ENCODE data around the gene IFIT2.
"Not testable (repeated sequence)": the region's sequence is repeated elsewhere in the genome, so short reads cannot be mapped to it uniquely, and the experiment has no call there.

Gene IFIT2

DNA sequence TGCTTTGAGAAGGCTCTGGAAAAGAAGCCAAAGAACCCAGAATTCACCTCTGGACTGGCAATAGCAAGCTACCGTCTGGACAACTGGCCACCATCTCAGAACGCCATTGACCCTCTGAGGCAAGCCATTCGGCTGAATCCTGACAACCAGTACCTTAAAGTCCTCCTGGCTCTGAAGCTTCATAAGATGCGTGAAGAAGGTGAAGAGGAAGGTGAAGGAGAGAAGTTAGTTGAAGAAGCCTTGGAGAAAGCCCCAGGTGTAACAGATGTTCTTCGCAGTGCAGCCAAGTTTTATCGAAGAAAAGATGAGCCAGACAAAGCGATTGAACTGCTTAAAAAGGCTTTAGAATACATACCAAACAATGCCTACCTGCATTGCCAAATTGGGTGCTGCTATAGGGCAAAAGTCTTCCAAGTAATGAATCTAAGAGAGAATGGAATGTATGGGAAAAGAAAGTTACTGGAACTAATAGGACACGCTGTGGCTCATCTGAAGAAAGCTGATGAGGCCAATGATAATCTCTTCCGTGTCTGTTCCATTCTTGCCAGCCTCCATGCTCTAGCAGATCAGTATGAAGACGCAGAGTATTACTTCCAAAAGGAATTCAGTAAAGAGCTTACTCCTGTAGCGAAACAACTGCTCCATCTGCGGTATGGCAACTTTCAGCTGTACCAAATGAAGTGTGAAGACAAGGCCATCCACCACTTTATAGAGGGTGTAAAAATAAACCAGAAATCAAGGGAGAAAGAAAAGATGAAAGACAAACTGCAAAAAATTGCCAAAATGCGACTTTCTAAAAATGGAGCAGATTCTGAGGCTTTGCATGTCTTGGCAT is 4.8 kb downstream of the IFIT2 start:
- in situ Hi-C loops (cut with MboI; ENCODE audit: low sequenced_read_pairs) = no loop called here

DNA sequence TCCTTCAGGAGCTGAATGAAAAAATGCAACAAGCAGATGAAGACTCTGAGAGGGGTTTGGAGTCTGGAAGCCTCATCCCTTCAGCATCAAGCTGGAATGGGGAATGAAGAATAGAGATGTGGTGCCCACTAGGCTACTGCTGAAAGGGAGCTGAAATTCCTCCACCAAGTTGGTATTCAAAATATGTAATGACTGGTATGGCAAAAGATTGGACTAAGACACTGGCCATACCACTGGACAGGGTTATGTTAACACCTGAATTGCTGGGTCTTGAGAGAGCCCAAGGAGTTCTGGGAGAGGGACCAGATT is 5.4 kb downstream of the IFIT2 start:
- in situ Hi-C loops (cut with MboI; ENCODE audit: low sequenced_read_pairs) = no loop called here

- in situ Hi-C loops (cut with MboI; ENCODE audit: low sequenced_read_pairs) = no loop called here
Measured at GRCh38 chr10:89308266-89308665, 6.4 kb downstream of the IFIT2 start.

GRCh38 chr10:89308736-89309135 is 6.9 kb downstream of the IFIT2 start:
- in situ Hi-C loops (cut with MboI; ENCODE audit: low sequenced_read_pairs) = no loop called here

- in situ Hi-C loops (cut with MboI; ENCODE audit: low sequenced_read_pairs) = no loop called here
Measured at GRCh38 chr10:89309156-89310055, 7.6 kb downstream of the IFIT2 start.

DNA sequence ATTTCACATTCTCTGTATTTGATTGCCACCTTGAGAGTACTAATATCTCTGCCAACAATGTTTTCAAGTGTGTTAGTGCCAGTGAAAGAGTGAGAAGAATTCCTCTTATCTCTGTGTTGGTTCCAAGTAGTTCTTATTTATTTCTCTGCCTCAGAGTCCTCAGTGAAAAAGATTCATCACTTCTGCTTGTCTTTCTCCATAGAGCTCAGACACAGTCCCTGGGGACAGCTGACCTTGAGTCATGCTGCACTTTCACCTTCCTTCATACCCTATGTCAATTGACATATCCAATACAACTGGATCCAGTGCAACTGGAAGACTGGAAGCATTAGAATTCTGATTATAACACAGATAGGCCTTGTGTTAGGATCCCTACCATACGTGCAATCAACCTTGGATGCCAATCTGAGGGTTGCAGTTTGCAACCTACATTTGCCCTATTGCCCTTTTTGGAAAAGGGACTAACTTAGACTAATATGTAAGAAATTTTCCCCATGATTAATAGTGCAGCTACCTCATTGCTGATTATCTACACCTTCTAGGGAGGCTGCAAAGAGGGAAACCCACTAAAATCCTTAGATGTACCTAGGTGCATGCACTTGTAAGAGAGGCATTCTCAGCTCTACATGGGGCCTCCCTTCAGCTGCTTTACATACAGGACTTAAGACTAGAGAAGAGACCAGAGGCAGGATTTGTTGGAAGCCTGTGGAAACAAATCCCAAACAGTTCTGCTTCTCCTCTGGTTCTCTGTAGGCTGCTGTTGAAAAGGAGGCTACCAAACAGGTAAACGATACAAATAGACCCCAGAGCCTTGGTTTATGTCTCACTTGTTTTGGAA is 8.4 kb downstream of the IFIT2 start:
- in situ Hi-C loops (cut with MboI; ENCODE audit: low sequenced_read_pairs) = no loop called here

GRCh38 chr10:89312973-89313372 is 11.1 kb downstream of the IFIT2 start:
- in situ Hi-C loops (cut with MboI; ENCODE audit: low sequenced_read_pairs) = no loop called here

GRCh38 chr10:89314676-89315075 is 12.8 kb downstream of the IFIT2 start:
- in situ Hi-C loops (cut with MboI; ENCODE audit: low sequenced_read_pairs) = no loop called here

DNA sequence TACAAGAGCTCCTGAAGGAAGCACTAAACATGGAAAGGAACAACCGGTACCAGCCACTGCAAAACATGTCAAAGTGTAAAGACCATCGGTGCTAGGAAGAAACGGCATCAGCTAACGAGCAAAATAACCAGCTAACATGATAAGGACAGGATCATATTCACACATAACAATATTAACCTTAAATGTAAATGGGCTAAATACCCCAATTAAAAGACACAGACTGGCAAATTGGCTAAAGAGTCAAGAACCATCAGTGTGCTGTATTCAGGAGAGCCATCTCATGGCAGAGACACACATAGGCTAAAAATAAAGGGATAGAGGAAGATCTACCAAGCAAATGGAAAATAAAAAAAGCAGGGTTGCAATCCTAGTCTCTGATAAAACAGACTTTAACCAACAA is 16.2 kb downstream of the IFIT2 start:
- in situ Hi-C loops (cut with MboI; ENCODE audit: low sequenced_read_pairs) = not testable (repeated sequence)

DNA sequence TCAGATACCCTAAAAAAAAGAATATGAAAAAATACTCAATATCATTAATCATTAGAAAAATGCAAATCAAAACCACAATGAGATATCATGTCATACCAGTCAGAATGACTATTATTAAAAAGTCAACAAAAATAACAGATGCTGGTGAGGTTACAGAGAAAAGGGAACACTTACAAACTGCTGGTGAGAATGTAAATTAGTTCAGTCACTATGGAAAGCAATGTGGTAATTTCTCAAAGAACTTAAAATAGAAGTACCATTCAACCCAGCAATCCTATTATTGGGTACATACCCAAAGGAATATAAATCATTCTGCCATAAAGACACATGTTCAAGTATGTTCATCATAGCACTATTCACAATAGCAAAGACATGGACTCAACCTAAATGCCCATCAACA is 23.2 kb downstream of the IFIT2 start:
- in situ Hi-C loops (cut with MboI; ENCODE audit: low sequenced_read_pairs) = not testable (repeated sequence)

- in situ Hi-C loops (cut with MboI; ENCODE audit: low sequenced_read_pairs) = not testable (repeated sequence)
Measured at GRCh38 chr10:89325856-89326255, 24.0 kb downstream of the IFIT2 start.

GRCh38 chr10:89327803-89328441 is 26.1 kb downstream of the IFIT2 start, which contains the start of gene IFIT3:
TSS of gene IFIT3 (plus strand) at chr10:89327997. CDS start at chr10:89328074, 77 bp downstream.
- in situ Hi-C loops (cut with MboI; ENCODE audit: low sequenced_read_pairs) = no loop called here

DNA sequence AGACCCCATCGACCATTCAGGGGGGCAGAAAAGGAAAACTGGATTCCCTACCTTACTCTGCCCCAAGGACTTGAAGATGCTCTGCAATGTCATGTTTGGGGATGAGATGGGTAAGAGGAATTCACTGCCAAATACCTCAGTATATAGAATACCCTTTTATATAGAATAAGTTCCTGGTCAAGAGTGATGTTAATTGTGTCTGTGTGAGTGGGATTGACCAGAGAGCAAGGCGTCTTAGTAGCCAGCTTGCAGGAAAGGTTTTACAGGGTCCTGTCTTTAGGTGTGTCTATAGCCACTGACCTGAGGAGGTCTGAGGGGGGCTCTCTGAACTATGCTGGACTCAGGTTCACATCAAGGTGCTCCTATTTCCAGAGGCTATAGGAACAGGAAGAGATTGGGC is 27.3 kb downstream of the IFIT2 start:
- in situ Hi-C loops (cut with MboI; ENCODE audit: low sequenced_read_pairs) = no loop called here

GRCh38 chr10:89330014-89330413 is 28.2 kb downstream of the IFIT2 start:
- in situ Hi-C loops (cut with MboI; ENCODE audit: low sequenced_read_pairs) = not testable (repeated sequence)

- in situ Hi-C loops (cut with MboI; ENCODE audit: low sequenced_read_pairs) = no loop called here
Measured at GRCh38 chr10:89330537-89331212, 28.8 kb downstream of the IFIT2 start.

DNA sequence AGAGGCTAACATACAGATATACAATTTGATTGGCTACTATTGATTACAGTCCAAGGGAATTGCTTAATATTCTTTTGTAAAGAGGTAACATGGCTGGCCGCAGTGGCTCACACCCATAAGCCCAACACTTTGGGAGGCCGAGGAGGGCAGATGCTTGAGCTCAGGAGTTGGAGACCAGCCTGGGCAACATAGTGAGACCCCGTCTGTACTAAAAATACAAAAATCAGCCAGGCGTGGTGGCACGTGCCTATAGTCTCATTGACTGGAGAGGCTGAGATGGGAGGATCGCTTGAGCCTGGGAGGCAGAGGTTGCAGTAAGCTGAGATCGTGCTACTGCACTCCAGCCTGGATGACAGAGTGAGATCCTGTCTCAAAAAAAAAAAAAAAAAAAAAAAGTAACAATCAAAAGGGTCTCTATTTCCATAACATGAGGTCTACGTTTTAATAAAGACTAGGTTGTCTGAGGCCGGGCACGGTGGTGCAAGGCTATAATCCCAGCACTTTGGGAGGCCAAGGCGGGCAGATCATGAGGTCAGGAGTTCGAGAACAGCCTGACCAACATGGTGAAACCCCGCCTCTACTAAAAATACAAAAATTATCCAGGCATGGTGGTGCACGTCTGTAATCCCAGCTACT is 29.8 kb downstream of the IFIT2 start:
- in situ Hi-C loops (cut with MboI; ENCODE audit: low sequenced_read_pairs) = not testable (repeated sequence)

DNA sequence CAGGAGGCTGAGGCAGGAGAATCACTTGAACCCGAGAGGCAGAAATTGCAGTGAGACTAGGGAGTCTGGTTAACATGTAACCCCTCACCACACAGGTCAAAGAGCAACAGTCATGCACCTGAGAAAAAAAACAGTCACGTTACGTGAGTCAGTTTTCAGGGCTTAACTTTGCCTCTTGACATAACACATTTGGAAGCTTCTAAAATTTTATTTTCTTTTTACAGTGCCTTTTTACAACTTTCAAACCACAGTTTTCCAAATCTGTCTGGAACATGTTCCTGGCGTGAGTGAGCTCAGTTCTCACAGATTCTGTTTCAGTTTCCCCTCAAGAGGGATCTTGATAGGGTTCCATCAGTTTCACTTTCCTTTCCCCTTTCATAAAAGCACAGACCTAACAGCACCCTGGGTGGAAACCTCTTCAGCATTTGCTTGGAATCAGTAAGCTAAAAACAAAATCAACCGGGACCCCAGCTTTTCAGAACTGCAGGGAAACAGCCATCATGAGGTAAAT is 30.3 kb downstream of the IFIT2 start:
- in situ Hi-C loops (cut with MboI; ENCODE audit: low sequenced_read_pairs) = no loop called here

- in situ Hi-C loops (cut with MboI; ENCODE audit: low sequenced_read_pairs) = no loop called here
Measured at GRCh38 chr10:89335226-89335625, 33.4 kb downstream of the IFIT2 start.

GRCh38 chr10:89336241-89336640 is 34.4 kb downstream of the IFIT2 start:
- in situ Hi-C loops (cut with MboI; ENCODE audit: low sequenced_read_pairs) = no loop called here

Data from HL-60/S4 treated with phorbol 12-myristate 13-acetate at 8.2 ng/mL for 4 days and 3 days (cell line).